GM12872 (cell line): Measurements from ENCODE around the gene KCP.

Experiments used
- TF ChIP-seq, protein P1 (sequence below): IDR thresholded peaks from 3 replicates; pipeline ENCODE4 v1.5.1; 2011; ENCODE audit warnings: low read depth, mild to moderate bottlenecking, low read length, moderate library complexity; ENCODE audit not compliant: insufficient read depth

Gene KCP

DNA sequence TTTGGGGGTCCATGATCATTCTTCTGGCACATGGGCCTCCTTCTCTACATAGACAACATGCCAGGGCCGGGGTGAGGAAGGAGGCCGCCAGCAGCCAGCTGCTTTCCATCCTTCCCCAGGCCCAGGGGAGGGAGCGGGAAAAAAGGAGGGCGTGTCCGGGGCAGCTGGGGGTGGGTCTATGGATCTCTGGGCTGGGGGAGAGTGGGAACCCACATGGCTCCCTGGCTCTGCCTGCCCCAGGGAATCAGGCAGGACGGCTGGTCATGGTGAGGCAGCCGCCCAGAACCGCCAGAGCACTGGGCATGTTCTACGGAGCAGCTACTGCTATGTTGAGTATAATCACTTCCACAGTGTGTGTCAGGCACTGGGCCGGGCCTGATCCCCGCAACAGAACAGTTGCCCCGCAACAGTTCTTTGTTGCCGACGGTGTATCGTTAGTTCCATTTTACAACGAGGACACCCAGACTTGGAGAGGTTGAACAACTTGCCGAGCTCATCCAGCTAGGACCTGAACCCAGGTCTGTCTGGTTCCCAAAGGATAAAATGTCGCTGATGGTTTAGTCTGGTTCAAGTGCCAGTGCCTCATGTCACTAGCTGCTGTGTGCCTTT, 20.8 kb upstream of the KCP start:
- TF ChIP-seq, protein P1, sequence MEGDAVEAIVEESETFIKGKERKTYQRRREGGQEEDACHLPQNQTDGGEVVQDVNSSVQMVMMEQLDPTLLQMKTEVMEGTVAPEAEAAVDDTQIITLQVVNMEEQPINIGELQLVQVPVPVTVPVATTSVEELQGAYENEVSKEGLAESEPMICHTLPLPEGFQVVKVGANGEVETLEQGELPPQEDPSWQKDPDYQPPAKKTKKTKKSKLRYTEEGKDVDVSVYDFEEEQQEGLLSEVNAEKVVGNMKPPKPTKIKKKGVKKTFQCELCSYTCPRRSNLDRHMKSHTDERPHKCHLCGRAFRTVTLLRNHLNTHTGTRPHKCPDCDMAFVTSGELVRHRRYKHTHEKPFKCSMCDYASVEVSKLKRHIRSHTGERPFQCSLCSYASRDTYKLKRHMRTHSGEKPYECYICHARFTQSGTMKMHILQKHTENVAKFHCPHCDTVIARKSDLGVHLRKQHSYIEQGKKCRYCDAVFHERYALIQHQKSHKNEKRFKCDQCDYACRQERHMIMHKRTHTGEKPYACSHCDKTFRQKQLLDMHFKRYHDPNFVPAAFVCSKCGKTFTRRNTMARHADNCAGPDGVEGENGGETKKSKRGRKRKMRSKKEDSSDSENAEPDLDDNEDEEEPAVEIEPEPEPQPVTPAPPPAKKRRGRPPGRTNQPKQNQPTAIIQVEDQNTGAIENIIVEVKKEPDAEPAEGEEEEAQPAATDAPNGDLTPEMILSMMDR, result no peak

DNA sequence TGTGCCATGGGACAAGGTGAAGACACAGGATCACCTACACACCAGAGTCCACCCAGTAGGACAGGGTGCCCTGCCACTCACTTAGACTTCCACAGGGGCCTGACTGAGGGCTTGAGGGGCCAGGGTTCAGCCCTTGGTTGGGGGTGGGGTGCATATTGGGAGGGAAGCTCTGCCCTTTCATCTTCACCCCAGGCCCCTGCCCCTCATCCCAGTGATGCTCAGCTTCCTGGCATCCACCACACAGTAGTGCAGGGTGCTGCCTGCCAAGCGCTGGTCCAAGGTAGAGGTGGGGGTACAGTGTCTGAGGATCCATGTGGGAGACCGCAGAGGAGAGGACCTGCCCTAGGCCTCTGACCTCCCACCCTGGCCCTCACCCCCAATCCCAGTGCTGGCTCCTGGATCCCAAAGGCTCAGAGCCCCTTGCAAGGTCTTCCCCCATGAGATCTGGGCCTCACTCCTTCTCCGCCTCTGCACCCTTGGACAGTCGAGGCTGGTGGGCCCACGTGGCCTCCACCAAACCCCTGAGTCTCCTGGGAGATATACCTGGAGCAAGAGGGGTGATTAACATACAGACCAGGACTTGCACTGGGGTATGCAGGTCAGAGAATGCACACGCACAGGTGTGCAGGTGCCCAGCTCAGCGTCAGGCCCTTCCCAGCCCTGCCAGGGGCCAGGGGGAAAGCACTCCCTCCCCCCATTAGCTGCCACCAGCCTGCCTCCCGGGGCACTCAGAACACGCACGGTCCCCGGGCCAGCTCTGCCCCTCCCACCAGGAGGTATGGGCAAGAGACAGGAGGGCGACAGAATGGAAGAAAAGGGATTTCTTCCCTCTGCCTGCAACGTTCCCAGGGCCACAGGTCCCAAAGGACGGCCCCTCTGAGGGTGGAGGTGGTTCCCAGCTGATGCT, 18.6 kb upstream of the KCP start:
- TF ChIP-seq, protein P1, result no peak

DNA sequence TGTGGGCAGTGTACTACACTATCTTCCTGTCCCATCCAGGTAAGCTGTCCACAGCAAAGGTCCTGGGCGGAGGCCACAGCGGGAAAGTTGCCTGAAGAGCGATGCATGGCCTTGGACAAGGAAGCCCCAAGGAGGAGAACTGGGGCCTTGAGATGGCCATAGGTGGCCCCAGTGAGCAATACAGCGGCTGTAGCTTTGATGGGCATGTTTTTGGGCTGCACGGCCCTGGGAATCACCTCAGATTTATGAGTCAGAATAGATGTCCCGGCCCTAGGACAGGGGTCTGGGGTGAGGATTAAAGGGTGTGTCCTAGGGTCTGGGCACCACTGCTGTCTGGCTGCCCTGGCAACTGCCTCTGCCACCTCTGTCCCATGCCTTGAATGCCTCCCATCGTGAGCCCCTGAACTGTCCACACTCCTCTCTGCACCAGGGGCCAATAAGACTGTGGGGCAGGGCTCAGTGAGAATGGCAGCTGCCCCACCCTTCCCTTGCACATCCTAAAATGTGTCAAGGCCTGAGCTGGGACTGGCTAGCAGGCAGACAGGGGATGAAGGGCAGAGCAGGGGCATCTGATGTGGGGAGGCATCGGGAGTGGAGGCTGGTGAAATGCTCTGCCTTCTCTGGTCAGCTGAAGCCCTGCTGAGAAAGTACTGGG, 17.8 kb upstream of the KCP start:
- TF ChIP-seq, protein P1, result no peak

DNA sequence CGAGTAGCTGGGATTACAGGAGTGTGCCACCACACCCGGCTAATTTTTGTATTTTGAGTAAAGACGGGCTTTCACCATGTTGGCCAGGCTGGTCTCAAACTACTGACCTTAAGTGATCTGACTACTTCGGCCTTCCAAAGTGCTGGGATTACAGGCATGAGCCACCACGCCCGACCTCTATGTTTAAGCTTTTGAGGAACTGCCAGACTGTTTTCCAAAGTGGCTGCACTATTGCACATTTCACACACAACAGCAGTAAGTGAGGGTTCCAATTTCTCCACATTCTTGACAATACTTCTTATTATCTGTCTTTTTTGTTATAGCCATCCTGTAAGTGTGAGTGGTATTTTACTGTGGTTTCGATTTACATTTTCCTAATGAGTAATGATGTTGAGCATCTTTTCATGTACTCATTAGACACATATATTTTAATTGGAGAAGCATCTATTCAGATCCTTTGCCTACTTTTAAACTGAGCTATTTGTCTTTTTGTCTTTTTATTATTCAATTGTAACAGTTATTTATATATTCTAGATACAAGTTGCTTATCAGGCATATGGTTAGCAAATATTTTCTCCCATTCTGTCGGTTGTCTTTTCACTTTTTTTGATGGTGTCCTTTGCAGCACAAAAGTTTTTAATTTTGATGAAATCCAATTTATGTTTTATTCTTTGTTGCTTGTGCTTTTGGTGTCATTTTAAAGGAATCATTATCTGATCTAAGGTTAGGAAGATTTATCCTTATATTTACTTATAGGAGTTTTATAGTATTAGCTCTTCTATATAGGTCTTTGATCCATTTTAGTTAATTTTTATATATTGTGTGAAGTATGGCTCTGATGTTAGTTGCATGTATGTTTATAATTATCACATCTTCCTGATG, 14.4 kb upstream of the KCP start:
- TF ChIP-seq, protein P1, result no peak

DNA sequence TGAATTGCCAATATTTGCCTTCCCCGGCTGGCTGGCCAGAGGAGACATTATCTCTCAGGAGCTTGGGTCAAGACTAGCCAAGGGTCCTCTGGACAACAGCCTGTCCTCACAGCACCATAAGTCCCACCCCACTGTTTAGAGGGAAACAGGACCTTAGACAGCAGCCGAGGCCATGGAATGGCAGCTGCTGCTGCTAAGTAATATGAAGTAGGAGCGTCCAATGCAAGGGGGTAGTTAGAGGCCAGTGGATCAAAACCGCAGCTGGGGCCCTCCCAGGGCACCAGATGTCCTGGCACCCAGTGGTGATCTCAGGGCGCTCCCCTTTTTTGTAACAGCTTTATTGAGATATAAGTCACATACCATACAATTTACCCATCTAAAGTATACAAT, 12.9 kb upstream of the KCP start:
- TF ChIP-seq, protein P1, result no peak

DNA sequence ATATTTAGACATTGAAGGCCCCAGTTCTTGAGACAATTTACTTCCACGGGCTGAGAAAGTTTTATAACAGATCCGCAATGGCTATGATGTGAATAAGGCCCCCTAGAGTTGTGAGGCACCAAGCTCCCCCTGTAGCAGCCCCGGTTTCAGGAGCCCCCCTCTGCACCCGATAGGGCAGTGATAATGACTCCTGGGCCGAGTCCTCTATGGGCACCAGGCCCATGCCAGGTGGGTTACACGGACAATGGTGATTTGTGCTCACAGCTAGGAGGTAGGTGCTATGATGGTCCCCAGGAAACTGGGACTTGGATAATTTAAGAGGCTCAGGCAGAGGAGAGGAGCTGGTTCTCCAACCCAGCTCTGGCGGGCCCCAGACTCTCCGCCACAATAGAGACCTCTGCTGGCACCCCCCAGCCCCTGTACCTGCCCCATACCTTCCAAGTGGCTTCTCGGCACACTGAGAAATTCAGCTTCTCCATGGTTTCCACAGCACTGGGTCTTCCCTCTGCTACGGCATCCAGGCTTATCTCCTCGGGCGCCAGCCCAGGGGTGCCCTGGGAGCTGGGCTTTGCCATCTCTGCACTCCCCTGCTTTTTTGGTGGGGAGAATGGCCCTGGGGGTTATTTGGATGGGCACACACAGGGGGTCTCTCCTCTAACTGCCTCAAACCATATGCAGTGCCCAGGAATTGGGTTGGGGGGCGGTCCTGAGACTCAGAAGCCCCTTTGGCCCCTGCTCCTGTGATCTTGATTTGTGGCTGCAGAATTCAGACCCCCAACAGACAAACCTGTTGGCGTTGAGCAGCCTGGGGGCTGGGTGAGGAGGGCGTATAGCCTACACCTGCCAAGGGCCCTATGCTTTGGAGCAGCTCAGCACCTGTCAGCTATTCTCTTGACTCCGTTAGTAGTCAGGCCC, 12.2 kb upstream of the KCP start:
- TF ChIP-seq, protein P1, result no peak
